ENCODE results near the gene SRSF3.

GRCh38 chr6:36570264-36570663 lies 23.9 kb upstream of the SRSF3 start:
- TF ChIP-seq CTCF (optimal IDR thresholded peaks at IDR 0.05 in 1 of 3, IDR thresholded peaks at IDR 0.05 in 1 of 3, conservative IDR thresholded peaks at IDR 0.05 in 1 of 3; ENCODE audit: extremely low read depth in 1 of 3, insufficient read depth in 2 of 3, low read length in 3 of 3) (no peak), EZH2 (IDR thresholded peaks at IDR 0.05; ENCODE audit: low read length) (no peak)

Measured in keratinocyte (primary cell).